ENCODE data around the gene TEN1.
"Not testable (repeated sequence)": the region's sequence is repeated elsewhere in the genome, so short reads cannot be mapped to it uniquely, and the experiment has no call there.

The TEN1 gene

GRCh38 chr17:76032780-76033108 is 53.7 kb downstream of the TEN1 start:
- DNase-seq = no peak

- DNase-seq = no peak
Measured at GRCh38 chr17:76033139-76033538, 54.1 kb downstream of the TEN1 start.

GRCh38 chr17:76034428-76035350 is 55.6 kb downstream of the TEN1 start:
- no peak for DNase-seq

GRCh38 chr17:76036497-76037261 is 57.6 kb downstream of the TEN1 start:
- DNase-seq = no peak

- no peak for DNase-seq
Measured at GRCh38 chr17:76038050-76038449, 59.0 kb downstream of the TEN1 start.

- no peak for DNase-seq
Measured at GRCh38 chr17:76039121-76039520, 60.1 kb downstream of the TEN1 start.

- DNase-seq = no peak
Measured at GRCh38 chr17:76040376-76040775, 61.3 kb downstream of the TEN1 start.

GRCh38 chr17:76042868-76043267 is 63.8 kb downstream of the TEN1 start:
- not testable (repeated sequence) for DNase-seq

- DNase-seq = not testable (repeated sequence)
Measured at GRCh38 chr17:76044475-76045007, 65.5 kb downstream of the TEN1 start.

GRCh38 chr17:76046064-76046463 is 67.0 kb downstream of the TEN1 start:
- no peak for DNase-seq

GRCh38 chr17:76048025-76048605 is 69.1 kb downstream of the TEN1 start:
- no peak for DNase-seq

GRCh38 chr17:76048711-76049110 is 69.7 kb downstream of the TEN1 start:
- DNase-seq = no peak

- DNase-seq = no peak
Measured at GRCh38 chr17:76049239-76049638, 70.2 kb downstream of the TEN1 start.

GRCh38 chr17:76049836-76050537 is 70.9 kb downstream of the TEN1 start:
- DNase-seq = no peak

Data from activated naive CD4-positive, alpha-beta T cell (primary cell).